ENCODE results near the gene MSGN1. TPM values are rescaled to one million over a fixed set of nuclear protein-coding genes. Genes with fewer than 3 reads are reported as not detected.

Gene MSGN1
- total and polyA plus RNA-seq, 2 donors from 2014 or later = not detected

DNA sequence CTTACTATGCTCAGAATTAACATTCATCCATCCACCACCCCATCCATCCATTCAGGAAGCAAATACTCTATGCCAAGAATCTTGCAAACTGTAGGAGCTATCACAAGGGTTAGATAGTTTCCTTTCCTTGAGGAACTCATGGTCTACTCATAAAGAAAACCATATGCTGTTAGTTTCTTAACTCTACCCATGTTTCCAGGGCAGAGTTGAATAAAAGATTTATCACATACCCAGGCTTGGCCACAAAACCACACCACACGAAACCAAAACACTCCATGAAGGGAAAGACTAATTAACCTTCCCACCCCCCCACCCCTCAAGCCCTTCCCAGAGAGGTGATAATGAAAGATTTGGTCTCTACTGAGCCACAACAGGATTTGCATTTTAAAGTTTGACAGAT is 23.7 kb upstream of the MSGN1 start:
- FAIRE-seq = no peak

DNA sequence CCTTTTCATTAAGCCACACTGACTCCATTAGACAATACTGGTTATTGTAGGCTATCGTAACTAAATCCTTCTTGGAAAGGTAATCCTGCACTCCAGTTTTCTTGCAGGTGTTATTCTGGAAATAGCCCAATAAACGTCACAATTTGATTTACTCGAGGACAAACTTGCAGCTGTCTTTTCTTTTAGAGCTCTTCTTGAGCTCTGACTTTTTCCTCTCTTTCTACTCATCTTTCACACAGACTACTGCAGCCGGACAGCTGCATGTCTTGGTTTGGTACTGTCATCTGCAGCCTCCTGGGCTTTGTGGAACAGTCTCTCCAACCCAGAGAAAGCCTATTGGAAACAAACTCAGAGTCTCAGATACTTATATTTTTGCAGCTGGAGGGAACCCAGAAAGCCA is 23.0 kb upstream of the MSGN1 start:
- Histone ChIP-seq H3K4me3 (ENCODE audit: low read length in 3 of 3) (no peak overlapping the region), H3K4me1 (ENCODE audit: control insufficient read depth in 2 of 3, insufficient read depth in 2 of 3, low read depth in 1 of 3, low read length in 3 of 3) (no peaks in the 10 kb centered on the region), H3K27ac (ENCODE audit: low read depth in 2 of 2, low read length in 2 of 2) (no peak overlapping the region), H3K9me3 (ENCODE audit: control insufficient read depth in 2 of 3, insufficient read depth in 1 of 3, low read length in 3 of 3) (no peaks in the 10 kb centered on the region), H3K9ac (ENCODE audit: low read length in 3 of 3) (no peak overlapping the region), H3K27me3 (ENCODE audit: control insufficient read depth, insufficient read depth, low read length) (no peaks in the 10 kb centered on the region), H3K36me3 (ENCODE audit: control insufficient read depth in 2 of 3, insufficient read depth in 3 of 3, low read length in 3 of 3) (no peaks in the 10 kb centered on the region)
- FAIRE-seq = no peak
- TF ChIP-seq, protein P1, sequence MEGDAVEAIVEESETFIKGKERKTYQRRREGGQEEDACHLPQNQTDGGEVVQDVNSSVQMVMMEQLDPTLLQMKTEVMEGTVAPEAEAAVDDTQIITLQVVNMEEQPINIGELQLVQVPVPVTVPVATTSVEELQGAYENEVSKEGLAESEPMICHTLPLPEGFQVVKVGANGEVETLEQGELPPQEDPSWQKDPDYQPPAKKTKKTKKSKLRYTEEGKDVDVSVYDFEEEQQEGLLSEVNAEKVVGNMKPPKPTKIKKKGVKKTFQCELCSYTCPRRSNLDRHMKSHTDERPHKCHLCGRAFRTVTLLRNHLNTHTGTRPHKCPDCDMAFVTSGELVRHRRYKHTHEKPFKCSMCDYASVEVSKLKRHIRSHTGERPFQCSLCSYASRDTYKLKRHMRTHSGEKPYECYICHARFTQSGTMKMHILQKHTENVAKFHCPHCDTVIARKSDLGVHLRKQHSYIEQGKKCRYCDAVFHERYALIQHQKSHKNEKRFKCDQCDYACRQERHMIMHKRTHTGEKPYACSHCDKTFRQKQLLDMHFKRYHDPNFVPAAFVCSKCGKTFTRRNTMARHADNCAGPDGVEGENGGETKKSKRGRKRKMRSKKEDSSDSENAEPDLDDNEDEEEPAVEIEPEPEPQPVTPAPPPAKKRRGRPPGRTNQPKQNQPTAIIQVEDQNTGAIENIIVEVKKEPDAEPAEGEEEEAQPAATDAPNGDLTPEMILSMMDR (IDR thresholded peaks at IDR 0.05; ENCODE audit: borderline replicate concordance, extremely low read depth, insufficient read depth) = no peak
- peak in 2 of 5 donors; percentile 57 to 61 for DNase-seq
- intact Hi-C loops (cut with DNase I) = no loop called here

More for the DNA sequence above, 23.7 kb upstream of the MSGN1 start:
- Histone ChIP-seq H3K4me3 (ENCODE audit: low read length in 3 of 3) (no peak overlapping the region), H3K36me3 (ENCODE audit: control insufficient read depth in 2 of 3, insufficient read depth in 3 of 3, low read length in 3 of 3) (no peaks in the 10 kb centered on the region), H3K27ac (ENCODE audit: low read depth in 2 of 2, low read length in 2 of 2) (no peak overlapping the region), H3K9ac (ENCODE audit: low read length in 3 of 3) (no peak overlapping the region), H3K27me3 (ENCODE audit: control insufficient read depth, insufficient read depth, low read length) (no peaks in the 10 kb centered on the region), H3K4me1 (ENCODE audit: control insufficient read depth in 2 of 3, insufficient read depth in 2 of 3, low read depth in 1 of 3, low read length in 3 of 3) (no peaks in the 10 kb centered on the region), H3K9me3 (ENCODE audit: control insufficient read depth in 2 of 3, insufficient read depth in 1 of 3, low read length in 3 of 3) (no peaks in the 10 kb centered on the region)
- intact Hi-C loops (cut with DNase I) = no loop called here
- DNase-seq = no peak
- TF ChIP-seq, protein P1 (IDR thresholded peaks at IDR 0.05; ENCODE audit: borderline replicate concordance, extremely low read depth, insufficient read depth) = no peak

DNA sequence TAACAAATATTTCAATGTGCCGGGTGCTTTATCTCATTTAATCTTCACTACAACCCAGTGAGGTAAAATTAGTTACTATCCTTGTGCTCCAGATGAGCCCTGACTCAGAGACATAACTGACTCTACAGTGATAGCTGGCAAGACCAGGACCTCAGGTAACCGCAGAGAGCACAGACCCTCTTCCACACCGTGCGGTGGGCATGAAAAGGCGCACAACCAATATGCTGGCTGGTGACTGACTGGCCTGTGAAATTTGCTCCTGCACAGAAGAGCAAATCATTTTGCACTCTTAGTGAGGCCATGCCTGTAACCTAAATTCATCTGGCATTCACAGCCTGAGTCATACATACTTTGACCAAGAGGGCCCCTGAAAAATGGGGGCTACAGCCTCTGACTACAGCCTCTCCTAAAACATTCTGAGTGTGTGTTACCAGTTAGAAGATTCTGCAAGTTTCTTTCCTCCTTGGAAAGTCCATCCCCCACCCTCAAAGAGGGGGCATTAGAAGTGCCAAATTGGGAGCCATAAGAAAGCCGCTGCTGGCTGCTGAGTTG is 22.4 kb upstream of the MSGN1 start:
- Histone ChIP-seq H3K9me3 (ENCODE audit: control insufficient read depth in 2 of 3, insufficient read depth in 1 of 3, low read length in 3 of 3) (no peaks in the 10 kb centered on the region), H3K27ac (ENCODE audit: low read depth in 2 of 2, low read length in 2 of 2) (no peak overlapping the region), H3K4me3 (ENCODE audit: low read length in 3 of 3) (no peak overlapping the region), H3K27me3 (ENCODE audit: control insufficient read depth, insufficient read depth, low read length) (no peaks in the 10 kb centered on the region), H3K9ac (ENCODE audit: low read length in 3 of 3) (no peak overlapping the region), H3K4me1 (ENCODE audit: control insufficient read depth in 2 of 3, insufficient read depth in 2 of 3, low read depth in 1 of 3, low read length in 3 of 3) (no peaks in the 10 kb centered on the region), H3K36me3 (ENCODE audit: control insufficient read depth in 2 of 3, insufficient read depth in 3 of 3, low read length in 3 of 3) (no peaks in the 10 kb centered on the region)
- intact Hi-C loops (cut with DNase I) = no loop called here
- DNase-seq (no peak), FAIRE-seq (no peak)
- TF ChIP-seq, protein P1 (IDR thresholded peaks at IDR 0.05; ENCODE audit: borderline replicate concordance, extremely low read depth, insufficient read depth) = no peak

DNA sequence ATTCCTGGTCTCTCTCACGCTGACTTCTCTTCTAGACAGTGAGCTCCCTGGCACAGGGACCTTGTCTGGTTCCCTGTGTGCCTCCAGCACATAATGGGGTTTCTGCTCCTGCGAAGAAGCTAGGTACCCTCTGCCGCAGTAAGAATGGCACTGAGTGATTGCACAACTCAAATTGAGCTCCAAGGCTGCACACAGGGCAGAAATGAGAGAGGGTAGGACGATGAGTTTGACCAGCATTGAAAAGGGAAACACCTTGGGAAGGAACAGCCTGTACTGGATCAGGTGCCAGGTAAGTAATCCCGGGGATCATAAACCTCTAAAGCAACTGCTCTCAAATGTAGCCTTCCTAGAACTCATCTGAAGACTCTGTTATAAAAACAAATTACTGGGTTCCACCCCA is 21.0 kb upstream of the MSGN1 start:
- Histone ChIP-seq H3K36me3 (ENCODE audit: control insufficient read depth in 2 of 3, insufficient read depth in 3 of 3, low read length in 3 of 3) (no peaks in the 10 kb centered on the region), H3K27ac (ENCODE audit: low read depth in 2 of 2, low read length in 2 of 2) (no peak overlapping the region), H3K9me3 (ENCODE audit: control insufficient read depth in 2 of 3, insufficient read depth in 1 of 3, low read length in 3 of 3) (no peaks in the 10 kb centered on the region), H3K9ac (ENCODE audit: low read length in 3 of 3) (no peak overlapping the region), H3K27me3 (ENCODE audit: control insufficient read depth, insufficient read depth, low read length) (no peaks in the 10 kb centered on the region), H3K4me3 (ENCODE audit: low read length in 3 of 3) (no peak overlapping the region), H3K4me1 (ENCODE audit: control insufficient read depth in 2 of 3, insufficient read depth in 2 of 3, low read depth in 1 of 3, low read length in 3 of 3) (no peaks in the 10 kb centered on the region)
- DNase-seq = no peak
- intact Hi-C loops (cut with DNase I) = no loop called here
- TF ChIP-seq, protein P1 (IDR thresholded peaks at IDR 0.05; ENCODE audit: borderline replicate concordance, extremely low read depth, insufficient read depth) = no peak
- FAIRE-seq = no peak
